ENCODE measurements around the gene VPS50. TPM values are rescaled to one million over a fixed set of nuclear protein-coding genes. Genes with fewer than 3 reads are reported as not detected.
"Not testable (repeated sequence)": the region's sequence is repeated elsewhere in the genome, so short reads cannot be mapped to it uniquely, and the experiment has no call there.

The VPS50 gene
- total RNA-seq, 3 donors from 2014 or later, result 20.3 to 54.4 (median 24.6) TPM

DNA sequence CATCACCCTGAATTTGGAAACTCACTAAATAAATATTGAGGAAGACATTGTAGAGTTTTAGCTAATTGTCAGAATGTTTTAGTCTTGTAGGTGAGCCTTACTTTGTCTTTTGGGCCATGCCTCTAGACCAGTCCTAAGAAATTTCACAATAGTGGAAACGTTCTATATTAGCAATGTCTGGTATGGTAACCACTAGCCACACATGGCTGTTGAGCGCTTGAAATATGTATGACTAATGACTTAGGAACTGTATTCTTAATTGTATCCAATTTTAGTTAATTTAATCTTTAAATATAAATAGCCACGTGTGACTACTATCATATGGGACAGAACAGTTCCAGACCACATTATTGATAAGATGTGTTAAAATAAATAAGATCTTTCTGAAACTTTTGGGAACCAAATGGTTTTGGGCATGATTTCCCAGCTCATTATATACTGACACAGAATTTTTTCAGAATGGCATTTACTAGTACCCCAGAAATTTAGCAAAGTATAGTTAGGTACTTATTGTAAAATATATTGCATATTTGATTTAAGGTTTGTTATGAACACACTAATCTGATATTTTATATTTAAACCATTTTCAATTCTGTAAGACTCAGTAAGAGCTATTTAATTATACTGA is 95.0 kb downstream of the VPS50 start:
- H3K4me3 ChIP-seq, result no peak overlapping the region
- H3K36me3 ChIP-seq, result no peaks in the 10 kb centered on the region
- no peaks in the 10 kb centered on the region for H3K4me1 ChIP-seq
- H3K27ac ChIP-seq, result no peak overlapping the region
- H3K27me3 ChIP-seq, result no peaks in the 10 kb centered on the region
- no peaks in the 10 kb centered on the region for H3K9me3 ChIP-seq
- TF ChIP-seq POLR2A (IDR thresholded peaks at IDR 0.05) (no peak), POLR2AphosphoS5 (IDR thresholded peaks at IDR 0.05) (no peak)
- TF ChIP-seq, protein P1, sequence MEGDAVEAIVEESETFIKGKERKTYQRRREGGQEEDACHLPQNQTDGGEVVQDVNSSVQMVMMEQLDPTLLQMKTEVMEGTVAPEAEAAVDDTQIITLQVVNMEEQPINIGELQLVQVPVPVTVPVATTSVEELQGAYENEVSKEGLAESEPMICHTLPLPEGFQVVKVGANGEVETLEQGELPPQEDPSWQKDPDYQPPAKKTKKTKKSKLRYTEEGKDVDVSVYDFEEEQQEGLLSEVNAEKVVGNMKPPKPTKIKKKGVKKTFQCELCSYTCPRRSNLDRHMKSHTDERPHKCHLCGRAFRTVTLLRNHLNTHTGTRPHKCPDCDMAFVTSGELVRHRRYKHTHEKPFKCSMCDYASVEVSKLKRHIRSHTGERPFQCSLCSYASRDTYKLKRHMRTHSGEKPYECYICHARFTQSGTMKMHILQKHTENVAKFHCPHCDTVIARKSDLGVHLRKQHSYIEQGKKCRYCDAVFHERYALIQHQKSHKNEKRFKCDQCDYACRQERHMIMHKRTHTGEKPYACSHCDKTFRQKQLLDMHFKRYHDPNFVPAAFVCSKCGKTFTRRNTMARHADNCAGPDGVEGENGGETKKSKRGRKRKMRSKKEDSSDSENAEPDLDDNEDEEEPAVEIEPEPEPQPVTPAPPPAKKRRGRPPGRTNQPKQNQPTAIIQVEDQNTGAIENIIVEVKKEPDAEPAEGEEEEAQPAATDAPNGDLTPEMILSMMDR (IDR thresholded peaks at IDR 0.05), result no peak
- DNase-seq (ENCODE audit: low spot score in 2 of 2), result no peak
- intact Hi-C loops (cut with DNase I; ENCODE audit: low total_unique reads), result no loop called here

DNA sequence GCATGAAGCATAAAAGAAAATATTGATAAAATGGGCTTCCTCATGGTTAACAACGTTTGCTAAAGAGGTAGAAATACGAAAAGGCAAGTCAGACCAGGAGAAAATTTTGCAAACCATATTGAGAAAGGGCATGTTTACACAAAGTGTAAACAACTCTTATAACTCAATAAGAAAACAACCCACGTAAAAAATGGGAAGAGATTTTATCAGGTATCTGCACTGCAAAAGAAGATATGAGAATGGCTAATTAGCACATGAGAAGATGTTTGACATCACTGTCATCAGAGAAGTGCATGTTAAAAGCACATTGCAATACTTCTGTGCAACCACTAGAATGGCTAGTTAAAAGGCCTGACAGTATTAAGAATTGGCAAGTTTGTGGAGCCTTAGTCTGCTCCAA is 99.5 kb downstream of the VPS50 start:
- Histone ChIP-seq H3K4me1 (no peaks in the 10 kb centered on the region), H3K4me3 (no peak overlapping the region), H3K9me3 (no peaks in the 10 kb centered on the region), H3K27ac (no peak overlapping the region), H3K36me3 (no peaks in the 10 kb centered on the region), H3K27me3 (no peaks in the 10 kb centered on the region)
- TF ChIP-seq, protein P1 (IDR thresholded peaks at IDR 0.05), result no peak
- TF ChIP-seq POLR2AphosphoS5 (IDR thresholded peaks at IDR 0.05), result no peak
- DNase-seq (ENCODE audit: low spot score in 2 of 2), result no peak
- intact Hi-C loops (cut with DNase I; ENCODE audit: low total_unique reads), result no loop called here

GRCh38 chr7:93332172-93332571 is 100.0 kb downstream of the VPS50 start:
- H3K4me3 ChIP-seq, result no peak overlapping the region
- TF ChIP-seq POLR2AphosphoS5 (IDR thresholded peaks at IDR 0.05), result no peak
- no peaks in the 10 kb centered on the region for H3K9me3 ChIP-seq
- intact Hi-C loops (cut with DNase I; ENCODE audit: low total_unique reads), result no loop called here
- no peak for DNase-seq (ENCODE audit: low spot score in 2 of 2)
- H3K4me1 ChIP-seq, result no peaks in the 10 kb centered on the region
- no peak overlapping the region for H3K27ac ChIP-seq
- H3K27me3 ChIP-seq, result no peaks in the 10 kb centered on the region
- H3K36me3 ChIP-seq, result no peaks in the 10 kb centered on the region

GRCh38 chr7:93337052-93337451 is 104.9 kb downstream of the VPS50 start:
- Histone ChIP-seq H3K36me3 (no peaks in the 10 kb centered on the region), H3K9me3 (no peaks in the 10 kb centered on the region), H3K27ac (no peak overlapping the region), H3K4me1 (no peaks in the 10 kb centered on the region), H3K4me3 (no peak overlapping the region), H3K27me3 (no peaks in the 10 kb centered on the region)
- TF ChIP-seq POLR2A (IDR thresholded peaks at IDR 0.05), result no peak
- no peak for TF ChIP-seq POLR2AphosphoS5 (IDR thresholded peaks at IDR 0.05)
- TF ChIP-seq, protein P1 (IDR thresholded peaks at IDR 0.05), result no peak
- no peak for DNase-seq (ENCODE audit: low spot score in 2 of 2)
- intact Hi-C loops (cut with DNase I; ENCODE audit: low total_unique reads), result no loop called here

GRCh38 chr7:93342178-93342577 is 110.0 kb downstream of the VPS50 start:
- intact Hi-C loops (cut with DNase I; ENCODE audit: low total_unique reads); DNase-seq (ENCODE audit: low spot score in 2 of 2); H3K4me3 ChIP-seq; H3K9me3 ChIP-seq; H3K27me3 ChIP-seq; H3K4me1 ChIP-seq; H3K36me3 ChIP-seq; H3K27ac ChIP-seq: not testable (repeated sequence)

- TF ChIP-seq POLR2A (IDR thresholded peaks at IDR 0.05), result no peak
- TF ChIP-seq, protein P1 (IDR thresholded peaks at IDR 0.05), result no peak
- no peak for TF ChIP-seq POLR2AphosphoS5 (IDR thresholded peaks at IDR 0.05)
- Histone ChIP-seq H3K27ac (no peak overlapping the region), H3K36me3 (peaks cover 7% of the 10 kb centered on the region), H3K9me3 (no peaks in the 10 kb centered on the region), H3K4me3 (no peak overlapping the region), H3K27me3 (no peaks in the 10 kb centered on the region), H3K4me1 (no peaks in the 10 kb centered on the region)
- no peak for DNase-seq (ENCODE audit: low spot score in 2 of 2)
- intact Hi-C loops (cut with DNase I; ENCODE audit: low total_unique reads), result no loop called here
Measured at GRCh38 chr7:93350338-93350737, 118.2 kb downstream of the VPS50 start.

Data from breast epithelium (tissue), 4 donors.